ENCODE measurements around the gene MADCAM1.
"Not testable (repeated sequence)": the region's sequence is repeated elsewhere in the genome, so short reads cannot be mapped to it uniquely, and the experiment has no call there.

MADCAM1 gene

GRCh38 chr19:478236-478903 lies 17.9 kb upstream of the MADCAM1 start:
- Mint-ChIP-seq H3K4me3 (no peak overlapping the region), H3K27me3 (peaks cover 25% of the 10 kb centered on the region), H3K27ac (no peak overlapping the region), H3K4me1 (peaks cover 2% of the 10 kb centered on the region), H3K9me3 (peaks cover 18% of the 10 kb centered on the region), H3K36me3 (peaks cover 16% of the 10 kb centered on the region)
- CTCF ChIA-PET = no interaction called here
- no peak for DNase-seq

DNA sequence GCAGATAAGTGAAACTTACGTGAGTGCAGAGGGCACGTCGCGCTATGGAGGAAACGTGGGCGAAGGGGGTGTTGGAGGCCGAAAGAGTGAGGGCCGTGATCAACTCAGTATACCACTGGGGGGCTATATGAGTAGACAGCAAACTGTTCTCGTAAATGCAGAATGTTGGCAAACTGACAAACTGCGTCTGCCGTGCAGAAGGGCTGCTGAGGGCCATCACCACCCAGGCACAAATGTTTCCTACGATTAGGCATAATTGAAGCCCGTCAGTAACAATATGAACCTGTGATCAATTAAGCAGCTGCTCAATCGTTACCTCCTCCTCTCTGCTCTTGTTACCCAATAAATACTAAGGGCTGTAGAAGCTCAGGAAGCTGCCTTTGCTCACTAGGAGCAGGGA lies 17.3 kb upstream of the MADCAM1 start:
- H3K27ac Mint-ChIP-seq = peak overlapping the region; percentile 37
- DNase-seq = no peak
- H3K4me1 Mint-ChIP-seq = peaks cover 2% of the 10 kb centered on the region
- no peak overlapping the region for H3K4me3 Mint-ChIP-seq
- H3K36me3 Mint-ChIP-seq = peaks cover 18% of the 10 kb centered on the region
- peaks cover 21% of the 10 kb centered on the region for H3K9me3 Mint-ChIP-seq
- CTCF ChIA-PET = interaction anchor here (1.1 kb wide), 1 partner anchor 28 kb away, joined by 3 read pairs; no protein-coding TSS in a partner anchor
- peaks cover 30% of the 10 kb centered on the region for H3K27me3 Mint-ChIP-seq

- peak; percentile 45 for DNase-seq
- H3K4me1 Mint-ChIP-seq = peaks cover 2% of the 10 kb centered on the region
These were observed 16.1 kb upstream of the MADCAM1 start for GRCh38 chr19:480016-480855.

DNA sequence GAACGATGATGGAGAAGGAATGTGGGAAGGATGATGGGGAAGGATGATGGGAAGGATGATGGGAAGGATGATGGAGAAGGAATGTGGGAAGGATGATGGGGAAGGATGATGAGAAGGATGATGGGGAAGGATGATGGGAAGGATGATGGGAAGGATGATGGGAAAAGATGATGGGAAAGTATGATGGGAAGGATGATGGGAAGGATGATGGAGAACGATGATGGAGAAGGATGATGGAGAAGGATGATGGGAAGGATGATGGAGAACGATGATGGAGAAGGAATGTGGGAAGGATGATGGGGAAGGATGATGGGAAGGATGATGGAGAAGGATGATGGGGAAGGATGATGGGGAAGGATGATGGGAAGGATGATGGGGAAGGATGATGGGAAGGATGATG lies 15.2 kb upstream of the MADCAM1 start:
- Mint-ChIP-seq H3K36me3 (peaks cover 18% of the 10 kb centered on the region), H3K27ac (peak overlapping the region; percentile 81), H3K9me3 (peaks cover 21% of the 10 kb centered on the region), H3K27me3 (peaks cover 47% of the 10 kb centered on the region), H3K4me3 (peak overlapping the region; percentile 49)
- CTCF ChIA-PET, DNase-seq, H3K4me1 Mint-ChIP-seq: not testable (repeated sequence)

More at GRCh38 chr19:480016-480855, 16.1 kb upstream of the MADCAM1 start:
- CTCF ChIA-PET = interaction anchor here (1.1 kb wide), 1 partner anchor 27 kb away, joined by 3 read pairs; no protein-coding TSS in a partner anchor
- H3K36me3 Mint-ChIP-seq = peaks cover 18% of the 10 kb centered on the region
- peak overlapping the region; percentile 49 for H3K4me3 Mint-ChIP-seq
- H3K27ac Mint-ChIP-seq = peak overlapping the region; percentile 81
- peaks cover 21% of the 10 kb centered on the region for H3K9me3 Mint-ChIP-seq
- peaks cover 41% of the 10 kb centered on the region for H3K27me3 Mint-ChIP-seq

GRCh38 chr19:482186-483041 lies 13.9 kb upstream of the MADCAM1 start:
- Mint-ChIP-seq H3K36me3 (peaks cover 18% of the 10 kb centered on the region), H3K27me3 (peaks cover 50% of the 10 kb centered on the region), H3K27ac (no peak overlapping the region), H3K9me3 (peaks cover 21% of the 10 kb centered on the region), H3K4me1 (peaks cover 2% of the 10 kb centered on the region), H3K4me3 (no peak overlapping the region)
- CTCF ChIA-PET = no interaction called here
- DNase-seq = no peak

- DNase-seq = no peak
- Mint-ChIP-seq H3K4me3 (no peak overlapping the region), H3K9me3 (peaks cover 21% of the 10 kb centered on the region), H3K36me3 (peaks cover 18% of the 10 kb centered on the region), H3K27ac (no peak overlapping the region), H3K4me1 (peaks cover 7% of the 10 kb centered on the region), H3K27me3 (peaks cover 50% of the 10 kb centered on the region)
- CTCF ChIA-PET = no interaction called here
These were observed 12.8 kb upstream of the MADCAM1 start for GRCh38 chr19:483332-484072.

DNA sequence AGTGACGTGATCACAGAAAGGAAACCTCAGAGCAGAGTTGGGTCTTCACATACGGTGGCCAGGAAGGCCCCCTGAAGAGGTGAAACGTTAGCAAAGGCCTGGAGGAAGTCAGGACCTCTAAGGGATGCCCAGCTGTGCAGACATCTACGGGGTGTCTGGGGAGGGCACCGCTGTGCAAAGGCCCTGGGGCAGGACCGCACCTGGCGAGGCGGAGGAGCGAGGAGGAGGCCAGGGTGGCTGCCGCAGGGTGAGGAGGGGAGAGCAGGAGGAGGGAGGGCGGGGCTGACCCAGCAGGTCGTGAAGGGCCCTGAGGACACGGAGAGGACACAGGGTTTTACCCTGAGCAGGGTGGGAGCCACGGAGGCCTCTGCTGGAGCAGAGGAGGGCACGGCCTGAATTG lies 11.8 kb upstream of the MADCAM1 start:
- H3K4me3 Mint-ChIP-seq = no peak overlapping the region
- peaks cover 18% of the 10 kb centered on the region for H3K36me3 Mint-ChIP-seq
- H3K9me3 Mint-ChIP-seq = peaks cover 21% of the 10 kb centered on the region
- peaks cover 8% of the 10 kb centered on the region for H3K4me1 Mint-ChIP-seq
- CTCF ChIA-PET = no interaction called here
- DNase-seq = no peak
- no peak overlapping the region for H3K27ac Mint-ChIP-seq
- peaks cover 50% of the 10 kb centered on the region for H3K27me3 Mint-ChIP-seq

DNA sequence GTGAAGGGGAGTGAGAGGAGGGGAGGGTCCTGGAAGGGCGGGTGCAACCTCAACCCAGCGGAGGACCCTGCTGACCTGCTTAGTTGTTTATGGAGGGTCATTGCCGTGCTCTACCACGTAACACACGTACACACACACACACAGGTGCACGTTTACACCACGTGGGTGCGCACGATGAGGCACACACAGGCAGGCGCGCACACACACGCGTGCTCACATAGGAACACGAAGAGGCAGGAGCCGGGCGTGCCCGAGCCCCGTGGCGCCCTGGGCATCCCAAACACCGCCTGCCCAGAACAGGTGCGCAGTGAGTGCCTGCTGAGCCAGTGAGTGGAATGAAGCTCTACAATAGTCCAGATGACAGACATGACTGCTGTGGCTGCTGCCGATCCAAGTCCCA lies 11.2 kb upstream of the MADCAM1 start:
- Mint-ChIP-seq H3K9me3 (peaks cover 17% of the 10 kb centered on the region), H3K4me1 (peaks cover 14% of the 10 kb centered on the region), H3K36me3 (peaks cover 15% of the 10 kb centered on the region), H3K27me3 (peaks cover 46% of the 10 kb centered on the region), H3K4me3 (no peak overlapping the region), H3K27ac (no peak overlapping the region)
- no peak for DNase-seq
- CTCF ChIA-PET = interaction anchor here (0.7 to 1.2 kb wide), 2 partner anchors 10 to 25 kb away, joined by 3 read pairs; no protein-coding TSS in a partner anchor

DNA sequence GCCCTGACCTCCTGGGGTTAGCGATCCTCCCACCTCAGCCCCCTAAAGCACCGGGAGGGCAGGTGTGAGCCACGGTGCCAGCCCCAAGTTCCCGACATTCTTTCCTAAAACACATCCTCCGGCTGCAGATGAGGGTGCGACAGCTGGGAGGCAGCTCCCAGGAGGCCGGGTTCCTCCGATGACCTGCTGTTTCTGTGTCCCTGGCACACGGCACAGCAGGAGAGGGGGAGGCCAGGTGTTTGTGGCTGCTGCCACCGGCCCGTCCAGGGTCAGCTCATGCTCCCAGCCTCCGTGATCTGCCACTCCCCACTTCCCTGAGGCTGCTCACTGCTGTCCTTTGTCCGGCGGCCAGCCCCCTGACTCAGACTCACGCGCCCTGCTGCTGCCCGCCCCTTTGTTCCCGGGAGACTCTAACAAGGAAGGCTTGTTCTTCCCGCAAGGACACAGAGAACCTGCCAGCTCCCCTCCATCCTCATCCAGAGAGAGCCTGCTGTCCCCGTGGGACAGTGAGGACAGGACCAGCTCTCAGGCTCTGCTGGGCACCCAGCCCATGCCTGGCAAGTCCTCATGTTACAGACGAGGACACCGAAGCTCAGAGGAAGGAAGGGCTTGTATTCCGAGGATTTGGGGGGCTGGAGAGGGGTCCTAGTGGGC lies 10.6 kb upstream of the MADCAM1 start:
- peaks cover 8% of the 10 kb centered on the region for H3K36me3 Mint-ChIP-seq
- CTCF ChIA-PET = interaction anchor here (0.7 to 1.2 kb wide), 2 partner anchors 10 to 24 kb away, joined by 3 read pairs; no protein-coding TSS in a partner anchor
- DNase-seq = no peak
- peaks cover 39% of the 10 kb centered on the region for H3K27me3 Mint-ChIP-seq
- H3K4me3 Mint-ChIP-seq = no peak overlapping the region
- H3K9me3 Mint-ChIP-seq = peaks cover 11% of the 10 kb centered on the region
- H3K4me1 Mint-ChIP-seq = peaks cover 17% of the 10 kb centered on the region
- H3K27ac Mint-ChIP-seq = no peak overlapping the region

GRCh38 chr19:488505-489417 lies 7.5 kb upstream of the MADCAM1 start:
- DNase-seq = peak; percentile 94
- CTCF ChIA-PET = interaction anchor here (1.0 to 1.6 kb wide), 2 partner anchors 18 to 22 kb away, joined by 7 to 12 read pairs; no protein-coding TSS in a partner anchor
- H3K36me3 Mint-ChIP-seq = peaks cover under 1% of the 10 kb centered on the region
- peak overlapping the region; percentile 79 for H3K4me3 Mint-ChIP-seq
- H3K4me1 Mint-ChIP-seq = peaks cover 18% of the 10 kb centered on the region
- peak overlapping the region; percentile 85 for H3K27ac Mint-ChIP-seq
- peaks cover 7% of the 10 kb centered on the region for H3K9me3 Mint-ChIP-seq
- peaks cover 27% of the 10 kb centered on the region for H3K27me3 Mint-ChIP-seq

DNA sequence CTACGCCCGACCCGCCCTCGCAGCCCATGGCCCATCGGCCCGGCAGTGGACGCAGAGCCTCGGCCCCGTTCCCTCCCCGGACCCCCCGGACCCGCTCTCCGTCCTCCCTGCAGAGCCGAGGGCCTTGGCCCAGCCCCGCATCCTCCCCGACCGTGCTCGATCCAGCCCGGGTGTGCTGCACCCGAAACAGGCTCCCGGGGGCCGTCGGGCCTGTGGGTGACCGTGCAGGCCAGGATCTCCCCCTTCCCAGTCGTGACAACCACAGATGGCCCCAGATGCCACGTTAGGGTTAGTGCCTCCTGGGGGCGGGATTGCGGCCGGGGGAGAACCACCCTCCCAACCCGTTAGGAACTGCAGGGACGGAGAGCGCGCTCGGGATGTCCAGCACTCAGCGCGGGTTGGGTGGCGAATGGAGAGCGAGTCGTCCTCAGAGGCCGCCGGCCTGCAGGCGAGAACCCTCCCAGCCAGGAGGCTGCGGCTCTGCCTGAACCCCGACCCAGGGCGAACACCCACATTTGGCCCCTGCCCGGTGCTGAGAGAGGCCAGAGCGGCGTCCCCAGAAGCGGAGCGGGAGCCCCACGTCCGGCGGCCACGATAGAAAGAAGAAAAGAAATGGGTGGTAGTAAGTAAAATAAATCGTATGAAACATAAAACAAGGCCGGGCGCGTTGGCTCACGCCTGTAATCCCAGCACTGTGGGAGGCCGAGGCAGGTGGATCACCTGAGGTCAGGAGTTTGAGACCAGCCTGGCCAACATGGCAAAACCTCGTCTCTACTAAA lies 6.7 kb upstream of the MADCAM1 start:
- Mint-ChIP-seq H3K36me3 (no peaks in the 10 kb centered on the region), H3K4me3 (peak overlapping the region; percentile 79), H3K27me3 (peaks cover 26% of the 10 kb centered on the region), H3K9me3 (peaks cover 7% of the 10 kb centered on the region), H3K27ac (peak overlapping the region; percentile 84), H3K4me1 (peaks cover 19% of the 10 kb centered on the region)
- CTCF ChIA-PET = interaction anchor here (0.9 to 2.1 kb wide), 4 partner anchors 15 to 21 kb away, joined by 3 to 12 read pairs (median 8); no protein-coding TSS in a partner anchor
- no peak for DNase-seq

All from activated naive CD4-positive, alpha-beta T cell treated with anti-CD3 and anti-CD28 coated beads, Interleukin-2, amount 10 ng/mL, durations not matched to agents 7 days and 5 days (primary cell).